Tibial artery (tissue), 4 donors: Measurements from ENCODE around the gene TEKT2.

Experiments used
- DNase-seq, 2 donors: peaks; one replicate each; pipeline ENCODE4 v3.0.0-alpha.2; 2019
- H3K27ac ChIP-seq, 2 donors: fragments of 200-600 bp; sonication (generic) in 1 of 2; 1 replicate in 1 of 2; 2 replicates in 1 of 2; pipeline ENCODE4 v1.5.1; 2018 to 2019; ENCODE audit warnings: mild to moderate bottlenecking in 1 of 2
- H3K27me3 ChIP-seq, 2 donors: fragments of 200-600 bp; sonication (generic) in 1 of 2; one replicate each; pipeline versions ENCODE4 v1.5.1 to v1.6.0; 2016 to 2019
- H3K36me3 ChIP-seq, 3 donors: fragments of 200-600 bp; sonication (generic) in 2 of 3; one replicate each; pipeline ENCODE4 v1.5.1; 2016 to 2019; ENCODE audit warnings: mild to moderate bottlenecking in 2 of 3
- H3K4me1 ChIP-seq, 4 donors: fragments of 200-600 bp; sonication (generic) in 2 of 4; 1 replicate in 3 of 4; 2 replicates in 1 of 4; pipeline ENCODE4 v1.5.1; 2016 to 2019
- H3K4me3 ChIP-seq, 2 donors: fragments of 200-600 bp; sonication (generic) in 1 of 2; 1 replicate in 1 of 2; 2 replicates in 1 of 2; pipeline ENCODE4 v1.5.1; 2018 to 2019; ENCODE audit warnings: mild to moderate bottlenecking in 2 of 2
- H3K9me3 ChIP-seq, 3 donors: fragments of 200-600 bp; sonication (generic) in 1 of 3; one replicate each; pipeline ENCODE4 v1.5.1; 2016 to 2019
- CTCF ChIP-seq, 2 experiments: fragments of 200-600 bp in 1 of 2; fragments of 450-650 bp in 1 of 2; IDR thresholded peaks; one replicate each; pipeline ENCODE4 v1.5.1; 2017 to 2019; ENCODE audit warnings: antibody characterized with exemption in 2 of 2, mild to moderate bottlenecking in 1 of 2, moderate library complexity in 1 of 2
- intact Hi-C: fragments of 100-400 bp; cut with DNase I; formaldehyde crosslinking; loops from one replicate; pipeline ENCODE4 v1.15.0; 2023; ENCODE audit warnings: low total_unique reads

TEKT2 gene

GRCh38 chr1:36053978-36054377 lies 29.9 kb upstream of the TEKT2 start:
- no peaks in the 10 kb centered on the region for H3K9me3 ChIP-seq
- H3K36me3 ChIP-seq = peaks cover 9 to 42% (median 30%) of the 10 kb centered on the region in 3 donors
- no peak for DNase-seq
- no peaks in the 10 kb centered on the region for H3K4me1 ChIP-seq
- no peak overlapping the region for H3K27ac ChIP-seq
- intact Hi-C loops = no loop called here
- no peak overlapping the region for H3K4me3 ChIP-seq
- no peaks in the 10 kb centered on the region for H3K27me3 ChIP-seq
- no peak for TF ChIP-seq CTCF (IDR thresholded peaks at IDR 0.05)

GRCh38 chr1:36055706-36056105 lies 28.2 kb upstream of the TEKT2 start:
- H3K27me3 ChIP-seq = no peaks in the 10 kb centered on the region
- no peaks in the 10 kb centered on the region for H3K4me1 ChIP-seq
- no peak overlapping the region for H3K4me3 ChIP-seq
- intact Hi-C loops = no loop called here
- TF ChIP-seq CTCF (IDR thresholded peaks at IDR 0.05) = no peak
- H3K36me3 ChIP-seq = peaks cover 9 to 28% (median 17%) of the 10 kb centered on the region in 3 donors
- H3K27ac ChIP-seq = no peak overlapping the region
- no peak for DNase-seq
- no peaks in the 10 kb centered on the region for H3K9me3 ChIP-seq

GRCh38 chr1:36062315-36062714 lies 21.6 kb upstream of the TEKT2 start:
- H3K36me3 ChIP-seq = peaks cover 0 to 7% (median 0%) of the 10 kb centered on the region in 3 donors
- no peak for TF ChIP-seq CTCF (IDR thresholded peaks at IDR 0.05)
- no peaks in the 10 kb centered on the region for H3K9me3 ChIP-seq
- H3K4me1 ChIP-seq = no peaks in the 10 kb centered on the region
- DNase-seq = no peak
- no peak overlapping the region for H3K4me3 ChIP-seq
- H3K27me3 ChIP-seq = no peaks in the 10 kb centered on the region
- intact Hi-C loops = no loop called here
- H3K27ac ChIP-seq = no peak overlapping the region

GRCh38 chr1:36067871-36068270 lies 16.0 kb upstream of the TEKT2 start:
- no peak for DNase-seq

GRCh38 chr1:36068866-36069265 lies 15.0 kb upstream of the TEKT2 start:
- H3K27me3 ChIP-seq = no peaks in the 10 kb centered on the region
- no peak overlapping the region for H3K27ac ChIP-seq
- intact Hi-C loops = no loop called here

More at GRCh38 chr1:36067871-36068270, 16.0 kb upstream of the TEKT2 start:
- intact Hi-C loops = no loop called here
- Histone ChIP-seq H3K36me3 (peaks cover 0 to 7% (median 0%) of the 10 kb centered on the region in 3 donors), H3K27me3 (no peaks in the 10 kb centered on the region), H3K27ac (no peak overlapping the region), H3K4me3 (no peak overlapping the region), H3K9me3 (no peaks in the 10 kb centered on the region), H3K4me1 (no peaks in the 10 kb centered on the region)
- TF ChIP-seq CTCF (IDR thresholded peaks at IDR 0.05) = no peak

More at GRCh38 chr1:36068866-36069265, 15.0 kb upstream of the TEKT2 start:
- Histone ChIP-seq H3K4me3 (no peak overlapping the region), H3K36me3 (peaks cover 0 to 4% (median 0%) of the 10 kb centered on the region in 3 donors), H3K4me1 (no peaks in the 10 kb centered on the region), H3K9me3 (no peaks in the 10 kb centered on the region)
- no peak for DNase-seq
- TF ChIP-seq CTCF (IDR thresholded peaks at IDR 0.05) = no peak
